K562 (cell line): Measurements from ENCODE around the gene ZFAND3. TPM values are rescaled to one million over a fixed set of nuclear protein-coding genes. Genes with fewer than 3 reads are reported as not detected.

Source experiments
- ATAC-seq: fragments of 200-7000 bp; cut with Tn5 transposase; 3 replicates; pipeline ENCODE4 v1.9.1; 2020; ENCODE audit warnings: moderate library complexity
- BruUV-seq: library from RNA; stranded (reverse); fragments of 400-500 nt; replicated peaks from 2 replicates; lab custom pipeline; 2021; lab: Mats Ljungman, UMichigan
- CTCF ChIA-PET: fragments of 300-600 bp; formaldehyde crosslinking; extraction: SDS; loops from one replicate; lab custom pipeline; 2021; ENCODE audit warnings: low intra/inter-chr PET ratio; lab: Yijun Ruan, JAX
- POLR2A ChIA-PET: fragments of 300-600, 350-650 bp; sonication (Branson Sonifier 250); formaldehyde crosslinking; extraction: SDS; loops from one replicate; lab custom pipeline; 2021; ENCODE audit warnings: antibody characterized with exemption, inconsistent platforms; lab: Yijun Ruan, JAX
- DNase-seq, 4 experiments: peaks; one replicate each; pipeline versions ENCODE4 v3.0.0 to v3.0.0-alpha.2; 2011 to 2018; ENCODE audit warnings: low spot score in 3 of 4, mixed read lengths in 3 of 4; ENCODE audit errors: extremely low read depth in 1 of 4
- FAIRE-seq: peaks from 2 replicates; lab custom pipeline; 2011; peaks lifted over from hg19 to GRCh38; lab: Jason Lieb, UNC
- H2AFZ ChIP-seq: 2 replicates; pipeline ENCODE4 v1.6.0; 2011; ENCODE audit warnings: low read depth, low read length, control low read depth, inconsistent platforms
- H3K27ac ChIP-seq: fragments of 200-600 bp; 3 replicates; pipeline ENCODE4 v1.8.0; 2011; ENCODE audit warnings: low read depth, mild to moderate bottlenecking, control low read depth, inconsistent platforms, low read length, moderate library complexity, mixed read lengths; ENCODE audit errors: extremely low read depth
- H3K27me3 ChIP-seq, 2 experiments: fragments of 300-600 bp in 1 of 2; 2 replicates in 1 of 2; 3 replicates in 1 of 2; pipeline versions ENCODE4 v1.6.0 to v1.8.0; 2011; ENCODE audit warnings: inconsistent platforms in 2 of 2, low read length in 2 of 2, mild to moderate bottlenecking in 1 of 2, mixed read lengths in 1 of 2, moderate library complexity in 1 of 2; ENCODE audit not compliant: control insufficient read depth in 2 of 2, insufficient read depth in 2 of 2
- H3K36me3 ChIP-seq: fragments of 300-600 bp; 3 replicates; pipeline ENCODE4 v1.8.0; 2011; ENCODE audit warnings: mild to moderate bottlenecking, low read length, inconsistent platforms; ENCODE audit not compliant: control insufficient read depth, insufficient read depth
- H3K4me1 ChIP-seq, 2 experiments: fragments of 200-600 bp in 1 of 2; replicated peaks in 1 of 2; 2 replicates in 1 of 2; 3 replicates in 1 of 2; pipeline versions ENCODE4 v1.5.1 to v1.8.0; 2011; ENCODE audit warnings: inconsistent platforms in 2 of 2, low read length in 2 of 2, mild to moderate bottlenecking in 1 of 2, mixed read lengths in 1 of 2, moderate library complexity in 1 of 2; ENCODE audit not compliant: control insufficient read depth in 2 of 2, insufficient read depth in 2 of 2
- H3K4me2 ChIP-seq: 2 replicates; pipeline ENCODE4 v1.6.1; 2011; ENCODE audit warnings: low read length, control low read depth, inconsistent platforms, mixed read lengths; ENCODE audit not compliant: insufficient read depth
- H3K4me3 ChIP-seq: fragments of 200-600 bp; sonication (generic), shearing (Covaris generic); 2 replicates; pipeline ENCODE4 v1.5.1; 2016; ENCODE audit warnings: control low read depth, inconsistent platforms
- H3K79me2 ChIP-seq: fragments of 200-600 bp; 3 replicates; pipeline ENCODE4 v1.8.0; 2011; ENCODE audit warnings: low read length, inconsistent platforms; ENCODE audit not compliant: control insufficient read depth, insufficient read depth
- H3K9ac ChIP-seq, 2 experiments: 2 replicates each; pipeline versions ENCODE4 v1.6.0 to v1.6.1; 2011; ENCODE audit warnings: low read depth in 2 of 2, low read length in 2 of 2, control low read depth in 1 of 2, inconsistent platforms in 1 of 2, mild to moderate bottlenecking in 1 of 2, mixed read lengths in 1 of 2; ENCODE audit not compliant: insufficient read depth in 1 of 2
- H3K9me1 ChIP-seq: one replicate; pipeline ENCODE4 v1.6.0; 2011; ENCODE audit warnings: inconsistent platforms, mild to moderate bottlenecking, low read length, moderate library complexity; ENCODE audit not compliant: control insufficient read depth, insufficient read depth
- H3K9me3 ChIP-seq: replicated peaks from 2 replicates; pipeline ENCODE4 v1.5.1; 2011; ENCODE audit warnings: low read depth, low read length, inconsistent platforms; ENCODE audit not compliant: control insufficient read depth, insufficient read depth
- H4K20me1 ChIP-seq: replicated peaks from 2 replicates; pipeline ENCODE4 v1.6.1; 2011; ENCODE audit warnings: low read length, inconsistent platforms, mixed read lengths; ENCODE audit not compliant: control insufficient read depth, insufficient read depth
- CREB3 ChIP-seq: fragments of 450-650 bp; conservative IDR thresholded peaks from 2 replicates; pipeline ENCODE4 v1.6.1; 2016; ENCODE audit warnings: missing genetic modification characterization, low read depth, mild to moderate bottlenecking, missing compliant biosample characterization, moderate library complexity
- HINFP ChIP-seq: fragments of 450-650 bp; conservative IDR thresholded peaks from 2 replicates; pipeline ENCODE4 v1.6.1; 2016; ENCODE audit warnings: missing genetic modification characterization, low read depth, mild to moderate bottlenecking, control low read depth, missing compliant biosample characterization
- MCM3 ChIP-seq: fragments of 450-650 bp; IDR thresholded peaks from 2 replicates; pipeline ENCODE4 v1.6.1; 2016
- POLR3G ChIP-seq: IDR thresholded peaks from 2 replicates; pipeline ENCODE4 v1.6.1; 2011; ENCODE audit not compliant: insufficient read length, insufficient replicate concordance; ENCODE audit errors: extremely low read depth
- PRMT5 ChIP-seq: sonication (generic); formaldehyde crosslinking; IDR thresholded peaks from 2 replicates; pipeline ENCODE4 v1.5.0; 2020; ENCODE audit warnings: missing genetic modification reagents
- STAT5A ChIP-seq: IDR thresholded peaks from 2 replicates; pipeline ENCODE4 v1.6.1; 2012; ENCODE audit warnings: low read length, inconsistent platforms, borderline replicate concordance
- TAF9B ChIP-seq: fragments of 450-650 bp; IDR thresholded peaks from 2 replicates; pipeline ENCODE4 v1.6.1; 2018; ENCODE audit warnings: mild to moderate bottlenecking; ENCODE audit not compliant: partially characterized antibody
- TCF3 ChIP-seq: sonication (generic); formaldehyde crosslinking; IDR thresholded peaks from 2 replicates; pipeline ENCODE4 v1.4.0; 2020; ENCODE audit warnings: mild to moderate bottlenecking, missing genetic modification reagents
- ZNF174 ChIP-seq: fragments of 250-450 bp; sonication (Bioruptor Pico); IDR thresholded peaks from 2 replicates; pipeline ENCODE4 v1.4.0; 2020; ENCODE audit warnings: mild to moderate bottlenecking
- ZNF57 ChIP-seq: fragments of 450-650 bp; formaldehyde crosslinking; IDR thresholded peaks from 2 replicates; pipeline ENCODE4 v1.4.0; 2020; ENCODE audit warnings: mild to moderate bottlenecking, moderate library complexity
- ZSCAN29 ChIP-seq: fragments of 450-650 bp; IDR thresholded peaks from 2 replicates; pipeline ENCODE4 v1.6.1; 2017
- WGBS: fragments of 100-300 bp; shearing (Covaris generic); methylation state at CpG from one replicate; pipeline ENCODE4 v1.1.6; 2016; ENCODE audit warnings: low coverage, mixed read lengths; ENCODE audit not compliant: insufficient coverage; ENCODE audit errors: missing lambda C conversion rate; 5-methylcytosine and 5-hydroxymethylcytosine counted together
- in situ Hi-C: fragments of 300-500 bp; cut with MboI; formaldehyde crosslinking; loops from 4 replicates; pipeline ENCODE4 v1.15.0; 2018; ENCODE audit warnings: inconsistent platforms, mixed read lengths
- intact Hi-C: fragments of 100-400 bp; cut with micrococcal nuclease; formaldehyde crosslinking; loops from 2 replicates; pipeline ENCODE4 v1.14.2; 2022
- polyA plus RNA-seq, 8 experiments: library from polyadenylated mRNA; depleted of rRNA in 4 of 8; stranded (reverse) in 5 of 8; unstranded in 3 of 8; fragments of >200 nt; fragmentation: Nextera tagmentation in 2 of 8; fragmentation: Illumina TruSeq in 1 of 8; extraction: Ambion mirVana in 2 of 8; extraction: Trizol in 1 of 8; gene quantifications; 2 replicates each; pipeline versions ENCODE4 v1.2.1 to v1.2.3, GENCODE V29; 2011 to 2014; ENCODE audit warnings: inconsistent platforms in 1 of 8, missing spikeins in 1 of 8
- total RNA-seq, 7 experiments: library from RNA; depleted of rRNA in 6 of 7; stranded (reverse); fragments of >200 nt in 6 of 7; fragmentation: Illumina TruSeq in 2 of 7; extraction: Trizol in 2 of 7; gene quantifications; 2 replicates each; pipeline versions ENCODE4 v1.2.1 to v1.2.3, GENCODE V29; 2011 to 2021; ENCODE audit warnings: low replicate concordance in 1 of 7

Gene ZFAND3
- total and polyA plus RNA-seq, 9 of the 15 experiments (the other 6 are each of a cell fraction or from before 2014, with no cell fraction given) = 0.81 to 26.6 (median 11.8) TPM

GRCh38 chr6:37889051-37889450 lies 69.5 kb downstream of the ZFAND3 start:
- CTCF ChIA-PET = no interaction called here
- POLR2A ChIA-PET = interaction anchor here (1.3 kb wide), 1 partner anchor 9 kb away, joined by 7 read pairs; no protein-coding TSS in a partner anchor
- WGBS = 76% methylated on average over 4 of the region's 4 CpGs

More at GRCh38 chr6:37889051-37889450, 69.5 kb downstream of the ZFAND3 start:
- no peaks in the 10 kb centered on the region for H3K36me3 ChIP-seq
- TF ChIP-seq TAF9B (no peak), POLR3G (no peak), ZNF174 (CRISPR knock-in tag) (no peak), HINFP (tag) (no peak), CREB3 (tag) (no peak), TCF3 (CRISPR knock-in tag) (no peak), STAT5A (no peak), ZSCAN29 (no peak), MCM3 (no peak), PRMT5 (CRISPR knock-in tag) (no peak), ZNF57 (CRISPR knock-in tag) (no peak)
- TF ChIP-seq, all 486 proteins: peak for 0
- H2AFZ ChIP-seq = no peak overlapping the region
- no TSS peak for BruUV-seq
- H3K9ac ChIP-seq = no peak overlapping the region
- in situ Hi-C loops = no loop called here
- H3K79me2 ChIP-seq = peaks cover 11% of the 10 kb centered on the region; the same call in 1 of the 3 replicates
- no peaks in the 10 kb centered on the region for H3K9me1 ChIP-seq
- ATAC-seq = no peak
- H3K4me2 ChIP-seq = no peak overlapping the region
- no peak for FAIRE-seq
- no peak for DNase-seq
- no peak overlapping the region for H3K4me3 ChIP-seq
- H3K27me3 ChIP-seq = no peaks in the 10 kb centered on the region
- no peak overlapping the region for H3K27ac ChIP-seq
- H4K20me1 ChIP-seq = peaks cover 12% of the 10 kb centered on the region
- no peaks in the 10 kb centered on the region; a peak in 1 of 5 replicates for H3K4me1 ChIP-seq
- intact Hi-C loops = no loop called here
- H3K9me3 ChIP-seq = no peaks in the 10 kb centered on the region
